Anterior cingulate cortex (tissue), 58 donors: ENCODE measurements around the gene TYW1.
"Not testable (repeated sequence)": the region's sequence is repeated elsewhere in the genome, so short reads cannot be mapped to it uniquely, and the experiment has no call there.

Source experiments
- DNase-seq, 58 donors: peaks; one replicate each; lab custom pipeline; 2025; lab: John Stamatoyannopoulos, UW

TYW1 gene

GRCh38 chr7:66996444-66997191 is at the start of gene TYW1:
TYW1 (plus strand) TSS chr7:66996833; CDS start chr7:66996979, 146 bp downstream.
- peak; percentile 74 to 99 (median 98) for DNase-seq

- DNase-seq: no peak
Observed at GRCh38 chr7:66948480-66949109, 48.0 kb upstream of the TYW1 start.

GRCh38 chr7:66950311-66950710 is 46.3 kb upstream of the TYW1 start:
- DNase-seq: no peak

GRCh38 chr7:66950763-66951162 is 45.9 kb upstream of the TYW1 start:
- peak in 52 of 58 donors; percentile 7 to 79 (median 52) for DNase-seq

GRCh38 chr7:66952343-66953043 is 44.1 kb upstream of the TYW1 start:
- no peak for DNase-seq

- no peak for DNase-seq
Observed at GRCh38 chr7:66953044-66953427, 43.6 kb upstream of the TYW1 start.

GRCh38 chr7:66957595-66958290 is 38.9 kb upstream of the TYW1 start:
- DNase-seq: no peak

- peak in 1 of 58 donors; percentile 4 for DNase-seq
Observed at GRCh38 chr7:66958538-66959350, 37.9 kb upstream of the TYW1 start.

GRCh38 chr7:66960192-66960591 is 36.4 kb upstream of the TYW1 start:
- no peak for DNase-seq

- no peak for DNase-seq
Observed at GRCh38 chr7:66961096-66961495, 35.5 kb upstream of the TYW1 start.

- no peak for DNase-seq
Observed at GRCh38 chr7:66964411-66964810, 32.2 kb upstream of the TYW1 start.

- DNase-seq: no peak
Observed at GRCh38 chr7:66967029-66967428, 29.6 kb upstream of the TYW1 start.

GRCh38 chr7:66969001-66969400 is 27.6 kb upstream of the TYW1 start:
- DNase-seq: not testable (repeated sequence)

GRCh38 chr7:66970310-66970709 is 26.3 kb upstream of the TYW1 start:
- DNase-seq: no peak

- no peak for DNase-seq
Observed at GRCh38 chr7:66974986-66975590, 21.5 kb upstream of the TYW1 start.

GRCh38 chr7:66978312-66978711 is 18.3 kb upstream of the TYW1 start:
- not testable (repeated sequence) for DNase-seq

GRCh38 chr7:66979013-66979412 is 17.6 kb upstream of the TYW1 start:
- DNase-seq: not testable (repeated sequence)

- not testable (repeated sequence) for DNase-seq
Observed at GRCh38 chr7:66980336-66980735, 16.3 kb upstream of the TYW1 start.

GRCh38 chr7:66989552-66989951 is 7.1 kb upstream of the TYW1 start:
- DNase-seq: not testable (repeated sequence)
